ENCODE measurements around the gene CKB.

The CKB gene

DNA sequence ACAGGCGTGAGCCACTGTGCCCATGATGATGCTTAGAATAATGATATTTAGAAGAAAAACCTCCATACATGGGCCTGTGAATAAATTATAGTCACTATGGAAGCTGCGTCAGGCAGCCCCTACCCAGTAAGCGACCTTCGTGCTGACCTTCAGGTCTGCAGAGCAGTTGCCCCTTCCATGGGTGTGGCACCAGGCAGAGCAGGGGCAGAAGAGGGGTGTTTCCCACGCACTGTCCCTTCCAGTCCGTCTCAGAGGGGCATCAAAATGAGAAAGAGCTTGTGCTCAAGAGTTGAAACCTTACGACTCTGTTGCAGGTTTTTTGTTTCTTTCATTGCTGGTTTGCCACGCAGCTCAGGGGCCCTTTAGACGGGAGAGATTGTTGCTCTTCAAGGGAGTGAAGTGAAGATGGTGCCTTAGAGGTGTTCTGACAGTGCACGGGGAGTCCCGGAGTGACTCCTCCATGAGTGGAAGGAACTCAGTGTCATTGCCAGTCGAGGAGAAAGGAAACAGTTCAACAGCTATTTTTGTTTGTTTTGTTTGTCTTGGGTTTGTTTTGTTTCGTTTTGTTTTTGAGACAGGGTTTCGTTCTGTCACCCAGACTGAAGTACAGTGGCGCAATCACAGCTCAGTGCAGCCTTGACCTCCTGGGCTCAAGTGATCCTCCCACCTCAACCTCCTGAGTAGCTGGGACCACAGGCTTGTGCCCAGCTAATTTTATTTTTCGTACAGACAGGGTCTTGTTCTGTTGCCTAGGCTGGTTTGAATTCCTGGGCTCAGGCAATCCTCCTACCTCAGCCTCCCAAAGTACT, 13.9 kb downstream of the CKB start:
- Mint-ChIP-seq H3K9me3 (no peaks in the 10 kb centered on the region), H3K27me3 (ENCODE audit: low read depth) (no peaks in the 10 kb centered on the region), H3K4me1 (ENCODE audit: low read depth) (no peaks in the 10 kb centered on the region), H3K4me3 (no peak overlapping the region), H3K36me3 (ENCODE audit: low read depth) (peaks cover 21% of the 10 kb centered on the region), H3K27ac (no peak overlapping the region)
- DNase-seq (ENCODE audit: low spot score) = no peak

DNA sequence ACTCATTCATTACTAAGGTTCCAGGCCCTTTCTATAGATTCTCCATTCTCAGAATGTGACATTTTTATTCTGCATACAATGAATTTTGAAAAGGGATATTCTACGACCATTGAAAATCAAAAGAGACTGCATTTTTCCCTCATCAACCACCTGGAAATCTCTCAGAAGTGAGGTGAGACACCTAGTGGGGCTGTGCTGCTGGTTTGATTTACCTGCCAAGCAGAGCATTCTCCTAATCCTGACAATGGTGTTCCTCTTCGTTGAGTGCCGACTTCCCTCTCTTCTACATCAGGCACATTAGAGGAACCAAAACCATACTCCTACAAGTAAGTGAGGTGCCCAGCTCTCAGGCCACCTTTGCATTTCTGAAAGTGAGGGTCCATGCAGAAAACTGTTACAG, 14.9 kb downstream of the CKB start:
- no peak overlapping the region for H3K27ac Mint-ChIP-seq
- H3K36me3 Mint-ChIP-seq (ENCODE audit: low read depth) = peaks cover 28% of the 10 kb centered on the region
- DNase-seq (ENCODE audit: low spot score) = no peak
- H3K4me1 Mint-ChIP-seq (ENCODE audit: low read depth) = no peaks in the 10 kb centered on the region
- no peaks in the 10 kb centered on the region for H3K9me3 Mint-ChIP-seq
- no peak overlapping the region for H3K4me3 Mint-ChIP-seq
- no peaks in the 10 kb centered on the region for H3K27me3 Mint-ChIP-seq (ENCODE audit: low read depth)

DNA sequence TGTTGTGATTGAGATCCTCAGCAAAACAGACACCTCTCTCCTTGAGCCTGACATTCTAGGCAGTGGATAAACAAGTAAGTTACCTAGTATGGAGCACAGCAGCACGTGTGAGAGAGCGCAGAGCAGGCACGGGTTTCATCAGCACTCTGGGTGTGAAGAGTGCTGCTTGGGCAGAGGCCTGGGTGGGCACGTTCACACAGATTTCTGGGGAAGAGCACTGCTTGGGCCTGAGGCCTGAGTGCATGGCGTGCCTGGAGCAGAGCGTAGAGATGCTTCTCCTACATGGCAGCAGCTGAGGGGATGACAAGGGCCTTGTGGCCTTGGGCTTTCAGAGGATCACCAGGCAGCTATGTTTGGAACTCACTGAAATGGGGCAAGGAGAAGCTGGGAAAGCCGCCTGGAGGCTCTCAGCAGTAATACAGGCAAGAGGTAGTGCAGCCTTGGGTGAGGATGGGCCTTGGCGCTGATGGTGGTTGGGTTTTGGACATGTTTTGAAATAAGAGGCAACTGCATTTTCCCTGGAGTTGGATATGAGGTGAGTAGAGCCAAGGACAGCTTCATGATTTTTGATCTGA, 17.6 kb downstream of the CKB start:
- Mint-ChIP-seq H3K4me3 (no peak overlapping the region), H3K9me3 (no peaks in the 10 kb centered on the region), H3K27me3 (ENCODE audit: low read depth) (no peaks in the 10 kb centered on the region), H3K36me3 (ENCODE audit: low read depth) (peaks cover 35% of the 10 kb centered on the region), H3K4me1 (ENCODE audit: low read depth) (peaks cover 3% of the 10 kb centered on the region), H3K27ac (peak overlapping the region; percentile 11)
- DNase-seq (ENCODE audit: low spot score) = no peak

DNA sequence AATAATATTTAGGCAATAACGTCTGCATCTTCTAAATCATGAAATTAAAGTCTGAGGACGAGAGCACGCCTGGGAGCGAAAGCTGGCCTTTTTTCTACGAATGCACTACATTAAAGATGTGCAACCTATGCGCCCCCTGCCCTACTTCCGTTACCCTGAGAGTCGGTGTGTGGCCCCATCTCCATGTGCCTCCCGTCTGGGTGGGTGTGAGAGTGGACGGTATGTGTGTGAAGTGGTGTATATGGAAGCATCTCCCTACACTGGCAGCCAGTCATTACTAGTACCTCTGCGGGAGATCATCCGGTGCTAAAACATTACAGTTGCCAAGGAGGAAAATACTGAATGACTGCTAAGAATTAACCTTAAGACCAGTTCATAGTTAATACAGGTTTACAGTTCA, 19.3 kb downstream of the CKB start:
- Mint-ChIP-seq H3K4me3 (no peak overlapping the region), H3K4me1 (ENCODE audit: low read depth) (peaks cover 6% of the 10 kb centered on the region), H3K36me3 (ENCODE audit: low read depth) (peaks cover 39% of the 10 kb centered on the region), H3K9me3 (no peaks in the 10 kb centered on the region), H3K27me3 (ENCODE audit: low read depth) (no peaks in the 10 kb centered on the region), H3K27ac (no peak overlapping the region)
- DNase-seq (ENCODE audit: low spot score) = no peak

DNA sequence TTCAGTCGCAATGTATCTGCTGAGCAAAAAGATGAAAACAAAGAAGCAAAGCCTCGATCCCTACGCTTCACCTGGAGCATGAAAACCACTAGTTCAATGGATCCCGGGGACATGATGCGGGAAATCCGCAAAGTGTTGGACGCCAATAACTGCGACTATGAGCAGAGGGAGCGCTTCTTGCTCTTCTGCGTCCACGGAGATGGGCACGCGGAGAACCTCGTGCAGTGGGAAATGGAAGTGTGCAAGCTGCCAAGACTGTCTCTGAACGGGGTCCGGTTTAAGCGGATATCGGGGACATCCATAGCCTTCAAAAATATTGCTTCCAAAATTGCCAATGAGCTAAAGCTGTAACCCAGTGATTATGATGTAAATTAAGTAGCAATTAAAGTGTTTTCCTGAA, 19.8 kb downstream of the CKB start:
- Mint-ChIP-seq H3K4me1 (ENCODE audit: low read depth) (peaks cover 6% of the 10 kb centered on the region), H3K4me3 (no peak overlapping the region), H3K27me3 (ENCODE audit: low read depth) (no peaks in the 10 kb centered on the region), H3K9me3 (no peaks in the 10 kb centered on the region), H3K27ac (no peak overlapping the region), H3K36me3 (ENCODE audit: low read depth) (peaks cover 39% of the 10 kb centered on the region)
- DNase-seq (ENCODE audit: low spot score) = no peak

DNA sequence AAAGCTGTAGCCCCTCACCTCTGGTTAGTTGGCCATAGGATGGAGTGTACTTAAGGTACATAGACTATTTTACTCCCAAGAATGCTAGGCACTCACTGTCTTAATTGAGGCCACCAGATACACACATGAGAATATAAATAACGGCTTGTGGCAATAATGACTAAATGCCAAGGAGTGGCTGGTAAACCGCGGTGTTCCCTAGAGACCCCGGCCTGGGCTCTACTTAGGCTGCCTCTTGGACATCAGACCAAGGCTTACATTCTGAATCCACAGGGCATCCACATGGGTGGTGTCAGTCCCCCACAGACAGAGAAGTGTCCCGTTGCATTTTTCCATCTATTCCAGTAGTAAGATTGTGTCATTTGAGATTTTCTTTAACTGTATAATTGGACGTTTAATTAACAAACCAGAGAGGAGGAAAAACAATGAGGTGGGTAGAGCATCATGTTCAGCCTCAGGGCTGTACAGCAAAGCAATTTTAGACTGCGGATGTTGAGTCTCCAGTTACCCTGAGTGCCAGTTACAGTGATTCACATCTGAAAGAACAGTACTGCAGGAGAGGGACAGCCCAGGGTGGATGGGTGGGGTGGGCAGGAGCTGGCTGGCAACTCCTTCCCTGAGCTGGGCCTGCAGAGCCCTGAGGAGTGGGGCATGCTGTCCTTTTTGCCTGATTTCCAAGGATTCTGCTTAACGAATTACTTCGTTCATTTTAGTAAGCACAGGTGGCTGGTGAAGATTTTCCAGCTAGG, 20.5 kb downstream of the CKB start:
- Mint-ChIP-seq H3K36me3 (ENCODE audit: low read depth) (peaks cover 35% of the 10 kb centered on the region), H3K9me3 (no peaks in the 10 kb centered on the region), H3K4me1 (ENCODE audit: low read depth) (peaks cover 6% of the 10 kb centered on the region), H3K4me3 (no peak overlapping the region), H3K27ac (no peak overlapping the region), H3K27me3 (ENCODE audit: low read depth) (no peaks in the 10 kb centered on the region)
- DNase-seq (ENCODE audit: low spot score) = no peak

DNA sequence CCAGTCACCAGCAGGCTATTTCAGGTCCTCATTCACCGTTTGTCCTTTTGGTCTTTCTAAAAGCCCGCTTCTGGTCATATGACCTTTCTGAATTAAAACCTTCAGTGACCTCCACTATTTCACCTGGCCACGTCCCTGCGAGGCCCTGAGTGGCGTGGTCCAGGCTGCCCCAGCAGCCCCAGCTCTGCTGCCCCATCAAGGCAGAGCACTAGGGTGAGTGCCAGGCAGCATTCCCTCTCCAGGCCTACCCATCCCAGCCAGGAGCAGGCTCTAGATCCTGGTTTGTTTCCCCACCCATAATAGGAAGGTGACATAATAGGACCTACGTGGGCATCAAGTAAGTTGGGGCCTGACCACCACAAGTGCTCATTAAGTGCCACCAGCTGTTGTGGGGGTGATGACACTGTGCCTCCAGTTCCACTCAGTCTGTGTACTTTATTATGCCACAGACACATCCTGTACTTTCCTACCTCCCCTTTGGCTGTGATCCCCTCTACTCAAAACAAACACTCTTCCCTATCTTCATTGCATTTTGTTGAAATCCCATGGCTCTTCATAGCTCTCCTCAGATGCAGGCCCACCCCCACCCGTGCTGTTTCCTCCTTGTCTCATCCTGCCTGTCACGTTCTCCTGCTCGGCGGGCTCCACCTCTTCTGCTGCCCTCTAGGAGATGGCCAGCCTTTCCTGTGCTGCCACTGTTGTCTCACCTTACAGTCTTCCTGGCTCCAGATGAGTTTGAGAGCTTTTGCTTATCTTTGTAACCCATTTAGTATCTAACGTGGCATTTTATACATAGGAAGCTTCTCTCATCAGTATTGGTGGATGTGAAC, 21.4 kb downstream of the CKB start:
- no peaks in the 10 kb centered on the region for H3K9me3 Mint-ChIP-seq
- no peaks in the 10 kb centered on the region for H3K27me3 Mint-ChIP-seq (ENCODE audit: low read depth)
- no peak overlapping the region for H3K27ac Mint-ChIP-seq
- no peak overlapping the region for H3K4me3 Mint-ChIP-seq
- H3K4me1 Mint-ChIP-seq (ENCODE audit: low read depth) = peaks cover 6% of the 10 kb centered on the region
- peaks cover 35% of the 10 kb centered on the region for H3K36me3 Mint-ChIP-seq (ENCODE audit: low read depth)
- DNase-seq (ENCODE audit: low spot score) = no peak

DNA sequence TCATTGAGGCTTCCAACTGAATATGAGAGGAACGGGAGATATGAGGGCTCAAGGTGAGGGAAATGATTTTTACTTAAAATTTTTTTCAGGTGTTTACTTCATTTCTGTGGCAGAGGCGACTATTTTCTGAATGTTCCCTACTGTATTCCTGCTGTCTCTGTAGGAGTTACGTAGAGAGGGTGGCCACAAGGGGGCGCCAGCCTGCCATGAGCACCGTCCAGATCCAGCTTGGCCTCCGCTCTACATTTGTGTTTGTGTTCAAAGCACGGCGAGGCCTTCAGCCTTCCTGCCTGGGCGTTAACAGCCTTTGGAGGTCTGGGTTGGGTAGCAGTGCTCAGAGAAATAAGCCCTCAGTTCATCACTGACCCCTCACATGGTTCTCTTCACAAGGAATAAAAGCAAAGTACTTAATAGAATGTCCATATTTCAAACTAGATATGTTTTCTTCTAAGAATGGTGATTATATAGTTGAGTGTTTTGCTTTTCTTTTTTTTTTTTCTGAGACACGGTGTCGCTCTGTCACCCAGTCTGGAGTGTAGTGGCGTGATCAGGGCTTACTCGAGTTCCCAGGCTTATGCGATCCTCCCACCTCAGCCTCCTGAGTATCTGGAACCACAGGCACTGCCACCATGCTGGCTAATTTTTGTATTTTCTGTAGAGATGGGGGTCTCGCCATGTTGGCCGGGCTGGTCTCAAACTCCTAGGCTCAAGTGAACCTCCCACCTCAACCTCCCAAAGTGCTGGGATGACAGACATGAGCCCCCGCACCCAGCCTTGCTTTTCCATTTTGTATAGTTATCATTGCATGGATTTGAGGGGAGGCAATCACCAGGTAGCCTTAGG, 22.3 kb downstream of the CKB start:
- peak; percentile 62 for DNase-seq (ENCODE audit: low spot score)
- Mint-ChIP-seq H3K27ac (no peak overlapping the region), H3K4me1 (ENCODE audit: low read depth) (peaks cover 6% of the 10 kb centered on the region), H3K36me3 (ENCODE audit: low read depth) (peaks cover 35% of the 10 kb centered on the region), H3K4me3 (no peak overlapping the region), H3K27me3 (ENCODE audit: low read depth) (no peaks in the 10 kb centered on the region), H3K9me3 (no peaks in the 10 kb centered on the region)

DNA sequence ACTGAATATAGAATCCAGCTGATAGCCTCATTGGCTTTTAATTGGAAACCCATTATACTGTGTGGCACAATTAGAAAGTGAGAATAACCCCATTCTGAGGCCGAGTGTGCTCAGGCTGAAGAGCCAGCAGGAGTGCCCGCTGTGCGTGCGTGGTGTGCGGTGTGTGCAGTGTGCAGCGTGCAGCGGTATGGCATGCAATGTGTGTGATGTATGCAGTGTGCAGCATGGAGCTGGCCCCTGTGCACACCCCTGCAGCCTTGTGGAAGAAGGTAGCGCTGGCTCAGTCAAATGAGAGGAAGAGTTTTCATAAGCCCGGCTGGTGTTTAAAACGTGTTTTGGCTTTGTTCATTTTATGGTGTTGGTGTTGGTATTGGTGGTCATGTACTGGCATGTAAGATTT, 22.9 kb downstream of the CKB start:
- Mint-ChIP-seq H3K9me3 (no peaks in the 10 kb centered on the region), H3K27ac (no peak overlapping the region), H3K36me3 (ENCODE audit: low read depth) (peaks cover 32% of the 10 kb centered on the region), H3K4me1 (ENCODE audit: low read depth) (peaks cover 6% of the 10 kb centered on the region), H3K27me3 (ENCODE audit: low read depth) (no peaks in the 10 kb centered on the region), H3K4me3 (no peak overlapping the region)
- no peak for DNase-seq (ENCODE audit: low spot score)

DNA sequence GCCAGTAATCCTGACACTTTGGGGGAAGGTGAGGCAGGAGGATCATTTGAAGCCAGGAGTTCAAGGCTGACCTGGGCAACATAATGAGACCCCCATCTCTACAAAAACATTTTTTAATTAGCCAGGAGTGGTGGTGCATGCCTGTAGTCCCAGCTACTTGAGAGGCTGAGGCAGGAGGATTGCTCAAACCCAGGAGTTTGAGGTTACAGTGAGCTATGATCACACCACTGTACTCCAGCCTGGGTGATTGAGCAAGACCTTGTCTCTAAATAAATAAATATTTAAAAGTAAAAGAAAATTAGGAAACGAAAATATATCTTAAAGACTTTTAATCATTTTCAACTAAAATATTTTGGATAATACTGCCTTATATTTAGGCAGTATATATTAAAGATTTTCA, 25.9 kb downstream of the CKB start:
- DNase-seq (ENCODE audit: low spot score) = no peak
- Mint-ChIP-seq H3K36me3 (ENCODE audit: low read depth) (peaks cover 14% of the 10 kb centered on the region), H3K4me3 (no peak overlapping the region), H3K9me3 (no peaks in the 10 kb centered on the region), H3K27me3 (ENCODE audit: low read depth) (no peaks in the 10 kb centered on the region), H3K4me1 (ENCODE audit: low read depth) (peaks cover 6% of the 10 kb centered on the region), H3K27ac (no peak overlapping the region)

DNA sequence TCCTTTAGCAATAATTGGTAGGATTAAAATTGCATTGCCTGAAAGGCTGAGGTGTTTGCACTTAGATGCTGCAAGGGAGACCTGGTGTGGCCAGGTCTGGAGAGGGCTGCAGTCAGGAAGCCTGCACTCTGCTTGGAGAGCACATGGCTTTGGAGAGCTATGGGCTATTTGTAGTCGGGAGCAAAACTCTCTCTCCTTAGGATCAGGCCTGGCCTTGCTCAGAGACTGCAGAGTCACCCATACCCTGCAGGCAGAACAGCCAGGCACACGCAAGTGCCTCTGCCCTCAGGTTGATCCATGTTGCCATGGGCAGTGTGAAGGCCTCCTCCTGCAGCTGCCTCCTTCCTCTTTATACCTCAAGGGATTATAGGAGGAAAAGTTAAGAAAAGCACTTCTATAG, 26.8 kb downstream of the CKB start:
- Mint-ChIP-seq H3K4me3 (no peak overlapping the region), H3K27ac (no peak overlapping the region), H3K27me3 (ENCODE audit: low read depth) (no peaks in the 10 kb centered on the region), H3K9me3 (no peaks in the 10 kb centered on the region), H3K36me3 (ENCODE audit: low read depth) (peaks cover 17% of the 10 kb centered on the region), H3K4me1 (ENCODE audit: low read depth) (peaks cover 6% of the 10 kb centered on the region)
- DNase-seq (ENCODE audit: low spot score) = no peak

DNA sequence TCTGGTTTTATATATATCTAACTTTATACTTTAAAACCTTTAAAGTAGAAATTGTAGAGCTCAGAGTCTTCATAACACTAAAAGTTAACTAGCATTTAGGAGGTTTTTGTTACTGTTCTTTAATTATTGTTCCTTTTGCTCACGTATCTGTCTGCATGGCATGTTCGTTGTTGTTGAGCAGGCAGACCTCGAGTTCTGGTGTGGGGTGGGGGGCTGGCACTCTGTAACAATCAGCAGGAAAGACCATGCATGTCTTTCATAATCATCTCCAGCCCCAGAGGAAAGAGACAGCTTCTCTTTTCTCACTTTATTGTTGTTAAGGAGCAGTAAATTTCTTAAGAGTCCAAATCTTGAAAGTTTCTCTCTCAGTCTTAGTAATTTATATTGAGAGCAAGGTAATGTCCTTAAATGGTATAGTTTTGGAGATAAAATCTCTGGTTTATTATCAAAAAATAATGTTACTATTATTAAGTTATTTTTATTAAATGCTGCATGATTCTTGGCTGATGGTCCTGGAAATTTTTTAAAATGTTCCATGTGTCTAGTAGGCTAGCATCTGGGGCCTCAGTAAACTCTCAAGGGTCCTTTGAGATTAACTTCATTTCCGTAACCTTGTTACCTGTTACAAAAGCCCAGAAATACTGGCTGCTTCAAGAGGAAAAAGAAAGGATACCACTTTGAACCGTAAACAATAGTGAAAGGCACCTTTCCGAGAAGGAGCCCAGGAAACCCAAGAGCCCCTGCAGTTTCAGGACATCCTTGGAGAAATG, 30.3 kb downstream of the CKB start:
- no peak for DNase-seq (ENCODE audit: low spot score)
- Mint-ChIP-seq H3K27ac (no peak overlapping the region), H3K4me3 (no peak overlapping the region), H3K36me3 (ENCODE audit: low read depth) (peaks cover 13% of the 10 kb centered on the region), H3K4me1 (ENCODE audit: low read depth) (no peaks in the 10 kb centered on the region), H3K9me3 (no peaks in the 10 kb centered on the region), H3K27me3 (ENCODE audit: low read depth) (no peaks in the 10 kb centered on the region)

All from T-helper 2 cell treated with Interferon-gamma antibody and Interleukin-4, amounts not matched to agents 5 μg/mL and 100 μg/mL, for 36 hours (primary cell).